ENCODE data around the gene TMEM126B.

The TMEM126B gene

GRCh38 chr11:85682330-85683305 lies 54.2 kb downstream of the TMEM126B start:
- peak; percentile 46 for DNase-seq (ENCODE audit: low read depth)

GRCh38 chr11:85685125-85685819 lies 56.9 kb downstream of the TMEM126B start:
- no peak for DNase-seq (ENCODE audit: low read depth)

- no peak for DNase-seq (ENCODE audit: low read depth)
These were observed 57.5 kb downstream of the TMEM126B start, which contains the start of gene CCDC89 for GRCh38 chr11:85685820-85686459. TSS of gene CCDC89 (minus strand) at chr11:85686195. CDS start at chr11:85686130, 65 bp downstream.
